GM12892 (cell line): ENCODE measurements around the gene ZNF691.

Experiments
- POLR2A ChIP-seq: IDR thresholded peaks from 2 replicates; pipeline ENCODE4 v1.6.1; 2011; ENCODE audit warnings: low read depth, low read length, control low read depth
- POLR2AphosphoS5 ChIP-seq: IDR thresholded peaks from 2 replicates; pipeline ENCODE4 v1.6.1; 2011; ENCODE audit warnings: low read depth, low read length, control low read depth
- TAF1 ChIP-seq: IDR thresholded peaks from 2 replicates; pipeline ENCODE4 v1.6.1; 2011; ENCODE audit warnings: low read depth, mild to moderate bottlenecking, control low read depth, low read length, borderline replicate concordance

DNA sequence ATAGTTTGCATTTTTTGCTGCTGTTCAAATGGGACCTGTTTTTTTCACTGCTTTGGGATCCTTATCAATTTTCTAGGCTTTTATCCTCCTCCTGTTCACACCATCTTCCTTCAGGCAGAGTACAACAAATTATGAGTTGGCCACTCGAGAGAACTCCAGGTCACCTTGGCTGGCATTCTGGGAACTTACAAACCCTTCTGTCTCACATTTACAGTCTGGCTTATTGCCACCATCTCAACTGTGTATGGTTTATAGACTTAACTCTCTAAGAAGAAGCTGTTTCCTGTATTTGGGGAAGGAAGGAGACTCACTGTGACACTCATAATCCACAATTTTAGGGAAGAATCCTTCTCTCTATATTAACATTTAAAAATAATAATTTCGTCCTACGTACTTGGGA lies 5.4 kb upstream of the ZNF691 start:
- no peak for TF ChIP-seq POLR2A
- TF ChIP-seq POLR2AphosphoS5: no peak
- TF ChIP-seq TAF1: no peak
